Caco-2 (cell line): ENCODE measurements around the gene TNFAIP8. TPM values are rescaled to one million over a fixed set of nuclear protein-coding genes. Genes with fewer than 3 reads are reported as not detected.
"Not testable (repeated sequence)": the region's sequence is repeated elsewhere in the genome, so short reads cannot be mapped to it uniquely, and the experiment has no call there.

ENCODE experiments used
- BruUV-seq: library from RNA; stranded (reverse); fragments of 400-500 nt; replicated peaks from 2 replicates; lab custom pipeline; 2021; lab: Mats Ljungman, UMichigan
- CTCF ChIA-PET: fragments of 300-600 bp; sonication (Branson Sonifier 250); formaldehyde crosslinking; loops from one replicate; lab custom pipeline; 2022; ENCODE audit warnings: antibody characterized with exemption; lab: Charles Lee
- POLR2A ChIA-PET: fragments of 300-600 bp; sonication (Branson Sonifier 250); formaldehyde crosslinking; loops from one replicate; lab custom pipeline; 2022; ENCODE audit warnings: antibody characterized with exemption; lab: Charles Lee
- DNase-seq, 2 experiments: peaks; one replicate each; pipeline versions ENCODE4 v3.0.0 to v3.0.0-alpha.2; 2020 to 2022
- H3K27me3 ChIP-seq: replicated peaks from 2 replicates; pipeline ENCODE4 v1.6.0; 2011; ENCODE audit warnings: low read length; ENCODE audit not compliant: control insufficient read depth, insufficient read depth
- H3K36me3 ChIP-seq: 2 replicates; pipeline ENCODE4 v1.5.1; 2011; ENCODE audit warnings: low read length; ENCODE audit not compliant: control insufficient read depth, insufficient read depth
- H3K4me1 ChIP-seq: fragments of 250-450 bp; sonication (Bioruptor Pico); 2 replicates; pipeline ENCODE4 v1.5.1; 2020; ENCODE audit warnings: mild to moderate bottlenecking
- H3K4me3 ChIP-seq: 2 replicates; pipeline ENCODE4 v1.5.1; 2011; ENCODE audit warnings: low read depth, mild to moderate bottlenecking, control low read depth, low read length
- H3K9me3 ChIP-seq: fragments of 250-450 bp; sonication (Bioruptor Pico); 2 replicates; pipeline ENCODE4 v1.5.1; 2020; ENCODE audit warnings: mild to moderate bottlenecking, moderate library complexity
- H3K27ac Mint-ChIP-seq: one replicate; pipeline ENCODE4 v1.8.0; 2022; ENCODE audit warnings: mixed read lengths; ENCODE audit not compliant: unreplicated experiment
- H3K27me3 Mint-ChIP-seq: one replicate; pipeline ENCODE4 v1.8.0; 2022; ENCODE audit warnings: mixed read lengths; ENCODE audit not compliant: insufficient read depth, unreplicated experiment
- H3K36me3 Mint-ChIP-seq: one replicate; pipeline ENCODE4 v1.8.0; 2022; ENCODE audit warnings: mild to moderate bottlenecking, mixed read lengths; ENCODE audit not compliant: insufficient read depth, unreplicated experiment
- H3K4me1 Mint-ChIP-seq: one replicate; pipeline ENCODE4 v1.8.0; 2022; ENCODE audit warnings: low read depth, mixed read lengths; ENCODE audit not compliant: unreplicated experiment
- H3K4me3 Mint-ChIP-seq: one replicate; pipeline ENCODE4 v1.8.0; 2022; ENCODE audit warnings: mild to moderate bottlenecking, moderate library complexity, mixed read lengths; ENCODE audit not compliant: unreplicated experiment
- H3K9me3 Mint-ChIP-seq: one replicate; pipeline ENCODE4 v1.8.0; 2022; ENCODE audit warnings: mixed read lengths; ENCODE audit not compliant: unreplicated experiment
- intact Hi-C: fragments of 100-400 bp; cut with micrococcal nuclease; formaldehyde crosslinking; loops from one replicate; pipeline ENCODE4 v1.10.0; 2022; ENCODE audit not compliant: unreplicated experiment
- total RNA-seq: library from RNA; stranded (reverse); gene quantifications from 2 replicates; pipeline ENCODE4 v1.2.3, GENCODE V29; 2022
- TF ChIP-seq, protein P1 (sequence below), 2 experiments: fragments of 200-600 bp in 1 of 2; IDR thresholded peaks; 1 replicate in 1 of 2; 2 replicates in 1 of 2; pipeline versions ENCODE4 v1.5.1 to v1.8.0; 2011 to 2022; ENCODE audit warnings: antibody characterized with exemption in 1 of 2, control low read depth in 1 of 2, inconsistent platforms in 1 of 2, low read depth in 1 of 2, low read length in 1 of 2, mild to moderate bottlenecking in 1 of 2, moderate library complexity in 1 of 2; ENCODE audit not compliant: insufficient read depth in 1 of 2, severe bottlenecking in 1 of 2, unreplicated experiment in 1 of 2

The TNFAIP8 gene
- total RNA-seq, 1 experiment from 2014 or later = 7.4 TPM

DNA sequence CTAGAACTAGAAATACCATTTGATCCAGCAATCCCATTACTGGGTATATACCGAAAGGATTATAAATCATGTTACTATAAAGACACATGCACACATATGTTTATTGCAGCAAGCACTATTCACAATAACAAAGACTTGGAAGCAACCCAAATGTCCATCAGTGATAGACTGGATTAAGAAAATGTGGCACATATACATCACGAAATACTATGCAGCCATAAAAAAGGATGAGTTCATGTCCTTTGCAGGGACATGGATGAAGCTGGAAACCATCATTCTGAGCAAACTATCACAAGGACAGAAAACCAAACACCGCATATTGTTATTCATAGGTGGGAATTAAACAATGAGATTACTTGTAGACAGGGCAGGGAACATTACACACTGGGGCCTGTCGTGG lies 88.8 kb downstream of the TNFAIP8 start:
- H3K36me3 Mint-ChIP-seq, intact Hi-C loops, H3K4me1 ChIP-seq, H3K27me3 Mint-ChIP-seq, H3K4me3 Mint-ChIP-seq, DNase-seq, H3K27me3 ChIP-seq, CTCF ChIA-PET, H3K27ac Mint-ChIP-seq, POLR2A ChIA-PET, H3K4me3 ChIP-seq, BruUV-seq, H3K36me3 ChIP-seq, H3K4me1 Mint-ChIP-seq: not testable (repeated sequence)
- peaks cover 14% of the 10 kb centered on the region; the same call in 1 of the 2 replicates for H3K9me3 ChIP-seq
- peaks cover 20% of the 10 kb centered on the region for H3K9me3 Mint-ChIP-seq

DNA sequence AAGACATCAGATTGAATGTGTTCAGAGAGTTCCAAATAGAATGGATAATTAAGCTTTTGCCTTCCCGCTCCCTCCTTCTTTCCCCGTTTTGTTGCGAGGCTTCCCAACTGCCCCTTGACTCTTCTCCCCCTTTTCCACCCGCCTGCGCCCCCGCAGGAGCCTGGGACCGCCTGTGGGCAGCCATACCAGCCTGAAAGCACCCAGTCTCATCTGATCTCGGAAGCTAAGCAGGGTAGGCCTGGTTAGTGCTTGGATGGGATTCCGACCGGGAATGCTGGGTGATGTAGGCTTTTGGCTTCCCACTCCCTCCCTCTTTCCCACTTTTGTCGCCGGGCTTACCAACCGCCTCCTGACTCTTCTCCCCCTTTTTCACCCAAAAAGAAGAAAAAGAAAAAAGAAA lies 89.7 kb downstream of the TNFAIP8 start:
- no peak overlapping the region for H3K4me3 ChIP-seq
- intact Hi-C loops = no loop called here
- TF ChIP-seq, protein P1, sequence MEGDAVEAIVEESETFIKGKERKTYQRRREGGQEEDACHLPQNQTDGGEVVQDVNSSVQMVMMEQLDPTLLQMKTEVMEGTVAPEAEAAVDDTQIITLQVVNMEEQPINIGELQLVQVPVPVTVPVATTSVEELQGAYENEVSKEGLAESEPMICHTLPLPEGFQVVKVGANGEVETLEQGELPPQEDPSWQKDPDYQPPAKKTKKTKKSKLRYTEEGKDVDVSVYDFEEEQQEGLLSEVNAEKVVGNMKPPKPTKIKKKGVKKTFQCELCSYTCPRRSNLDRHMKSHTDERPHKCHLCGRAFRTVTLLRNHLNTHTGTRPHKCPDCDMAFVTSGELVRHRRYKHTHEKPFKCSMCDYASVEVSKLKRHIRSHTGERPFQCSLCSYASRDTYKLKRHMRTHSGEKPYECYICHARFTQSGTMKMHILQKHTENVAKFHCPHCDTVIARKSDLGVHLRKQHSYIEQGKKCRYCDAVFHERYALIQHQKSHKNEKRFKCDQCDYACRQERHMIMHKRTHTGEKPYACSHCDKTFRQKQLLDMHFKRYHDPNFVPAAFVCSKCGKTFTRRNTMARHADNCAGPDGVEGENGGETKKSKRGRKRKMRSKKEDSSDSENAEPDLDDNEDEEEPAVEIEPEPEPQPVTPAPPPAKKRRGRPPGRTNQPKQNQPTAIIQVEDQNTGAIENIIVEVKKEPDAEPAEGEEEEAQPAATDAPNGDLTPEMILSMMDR (IDR thresholded peaks at IDR 0.05; ENCODE audit: insufficient read depth in 1 of 2, low read depth in 1 of 2, low read length in 1 of 2, severe bottlenecking in 1 of 2, unreplicated experiment in 1 of 2) = no peak
- ChIA-PET POLR2A (no interaction called here), CTCF (no interaction called here)
- BruUV-seq = no TSS peak
- no peak overlapping the region for H3K4me3 Mint-ChIP-seq
- no peaks in the 10 kb centered on the region for H3K4me1 ChIP-seq
- no peaks in the 10 kb centered on the region for H3K36me3 ChIP-seq
- H3K27me3 Mint-ChIP-seq = peaks cover 3% of the 10 kb centered on the region
- H3K27ac Mint-ChIP-seq = no peak overlapping the region
- H3K36me3 Mint-ChIP-seq = no peaks in the 10 kb centered on the region
- H3K27me3 ChIP-seq = no peaks in the 10 kb centered on the region
- DNase-seq = no peak
- H3K4me1 Mint-ChIP-seq = no peaks in the 10 kb centered on the region
- peaks cover 14% of the 10 kb centered on the region; the same call in 1 of the 2 replicates for H3K9me3 ChIP-seq
- H3K9me3 Mint-ChIP-seq = peaks cover 18% of the 10 kb centered on the region

Other genes with a start within 250 kb of the TNFAIP8 start
- gene HSD17B4, start 96.5 kb downstream of the TNFAIP8 start, total RNA-seq = 172 and 175 TPM in 2 replicates